GM21717 (cell line): ENCODE data around the gene TLX1.

Experiments
- ATAC-seq: cut with Tn5 transposase; IDR thresholded peaks from one replicate; pipeline ENCODE4 v1.9.1; 2021; ENCODE audit warnings: mild to moderate bottlenecking, moderate library complexity; ENCODE audit not compliant: unreplicated experiment

Gene TLX1

GRCh38 chr10:101133489-101134298 lies 2.6 kb downstream of the TLX1 start:
- ATAC-seq: no peak

- no peak for ATAC-seq
Measured at GRCh38 chr10:101134299-101135127, 3.4 kb downstream of the TLX1 start.

- no peak for ATAC-seq
Measured at GRCh38 chr10:101135141-101136006, 4.3 kb downstream of the TLX1 start.

- no peak for ATAC-seq
Measured at GRCh38 chr10:101136007-101136707, 5.1 kb downstream of the TLX1 start.

- no peak for ATAC-seq
Measured at GRCh38 chr10:101136708-101137121, 5.6 kb downstream of the TLX1 start.

- no peak for ATAC-seq
Measured at GRCh38 chr10:101137271-101137670, 6.2 kb downstream of the TLX1 start.

- no peak for ATAC-seq
Measured at GRCh38 chr10:101138788-101139420, 7.8 kb downstream of the TLX1 start.

GRCh38 chr10:101139421-101139911 lies 8.4 kb downstream of the TLX1 start:
- no peak for ATAC-seq

GRCh38 chr10:101140084-101140949 lies 9.2 kb downstream of the TLX1 start:
- ATAC-seq: no peak

GRCh38 chr10:101140950-101141615 lies 10.0 kb downstream of the TLX1 start:
- no peak for ATAC-seq

- ATAC-seq: peak; percentile 59
Measured at GRCh38 chr10:101141616-101142532, 10.8 kb downstream of the TLX1 start.

- no peak for ATAC-seq
Measured at GRCh38 chr10:101142533-101143344, 11.6 kb downstream of the TLX1 start.

GRCh38 chr10:101143345-101143630 lies 12.2 kb downstream of the TLX1 start:
- ATAC-seq: no peak

- ATAC-seq: no peak
Measured at GRCh38 chr10:101144053-101144452, 13.0 kb downstream of the TLX1 start.

GRCh38 chr10:101145145-101145544 lies 14.0 kb downstream of the TLX1 start:
- no peak for ATAC-seq

- ATAC-seq: no peak
Measured at GRCh38 chr10:101145750-101146391, 14.8 kb downstream of the TLX1 start.
